NCI-H1105 (cell line): ENCODE data around the gene ATRN.

Source experiments
- DNase-seq: peaks from one replicate; lab custom pipeline; 2025; lab: John Stamatoyannopoulos, UW

Gene ATRN

DNA sequence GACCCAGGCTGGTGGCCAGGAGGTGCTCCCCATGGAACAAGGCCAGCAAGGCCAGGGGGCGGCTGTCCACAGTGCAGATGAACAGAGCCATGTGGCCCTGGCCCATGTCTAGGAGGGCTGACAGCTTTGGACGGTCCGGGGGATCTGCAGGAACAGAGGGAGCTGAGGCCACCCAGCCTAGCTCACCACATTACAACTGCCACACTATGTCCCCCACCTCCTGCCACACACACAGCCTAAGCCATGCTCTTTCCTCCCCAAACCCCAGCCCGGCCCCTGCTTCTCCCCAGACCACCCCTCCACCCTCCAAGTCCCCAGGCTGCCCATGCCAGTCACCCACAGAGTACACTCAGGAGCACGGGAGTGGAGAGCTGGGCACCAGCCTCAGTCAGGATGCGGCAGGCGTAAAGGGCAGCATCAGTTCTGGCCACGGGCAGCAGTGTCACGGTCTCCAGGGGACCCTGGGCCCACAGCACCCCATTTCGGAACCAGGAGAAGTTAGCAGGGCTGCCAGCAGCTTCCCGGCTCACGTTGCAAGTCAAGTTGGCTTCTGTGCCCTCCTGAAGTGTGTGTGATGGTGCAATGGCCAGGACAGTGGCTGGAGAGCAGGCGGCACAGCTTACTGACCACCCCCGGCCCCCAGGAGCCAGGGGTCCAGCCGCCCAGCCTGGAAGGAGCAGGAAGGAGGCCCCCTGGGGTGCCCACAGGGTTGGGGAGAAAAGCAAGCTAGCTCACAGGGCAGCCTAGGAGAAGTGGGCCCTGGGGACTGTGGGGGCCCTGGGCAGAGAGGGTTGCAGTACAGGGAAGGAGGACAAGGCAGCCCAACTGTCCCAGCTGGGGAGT lies 226.1 kb downstream of the ATRN start:
- no peak for DNase-seq

DNA sequence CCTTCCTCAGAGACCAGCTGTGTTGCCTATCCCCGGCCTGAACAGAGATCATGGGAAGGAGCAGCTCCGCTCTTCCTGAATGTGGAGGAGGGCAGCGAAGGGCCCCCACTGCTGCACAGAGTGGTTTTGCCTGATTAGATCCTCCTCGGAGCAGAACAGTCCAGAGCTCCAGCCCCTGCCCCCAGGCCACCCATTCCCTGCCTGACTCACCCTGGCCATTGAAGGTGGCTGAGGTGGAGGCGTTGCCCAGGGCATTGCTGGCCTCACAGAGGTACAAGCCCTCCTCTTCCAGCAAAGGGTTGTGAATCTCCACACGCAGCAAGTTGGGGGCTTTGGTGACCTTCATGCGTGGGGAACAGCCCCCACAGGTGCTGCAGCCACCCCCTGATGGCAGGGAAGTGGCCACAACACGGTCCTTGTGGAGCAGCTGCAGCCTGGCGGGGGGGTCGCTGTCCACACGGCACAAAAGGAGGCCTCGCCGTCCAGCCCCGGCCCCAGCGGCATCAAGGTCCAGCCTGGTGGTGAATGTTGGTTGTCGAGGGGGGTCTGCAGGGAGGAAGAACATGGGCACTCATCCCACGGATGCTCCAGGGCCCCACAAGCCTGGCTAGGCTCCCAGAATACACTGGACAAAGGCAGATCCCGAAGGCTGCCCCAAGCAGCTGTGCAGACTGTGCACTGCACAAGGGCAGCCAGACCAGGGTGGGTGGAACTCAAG lies 226.9 kb downstream of the ATRN start:
- no peak for DNase-seq

DNA sequence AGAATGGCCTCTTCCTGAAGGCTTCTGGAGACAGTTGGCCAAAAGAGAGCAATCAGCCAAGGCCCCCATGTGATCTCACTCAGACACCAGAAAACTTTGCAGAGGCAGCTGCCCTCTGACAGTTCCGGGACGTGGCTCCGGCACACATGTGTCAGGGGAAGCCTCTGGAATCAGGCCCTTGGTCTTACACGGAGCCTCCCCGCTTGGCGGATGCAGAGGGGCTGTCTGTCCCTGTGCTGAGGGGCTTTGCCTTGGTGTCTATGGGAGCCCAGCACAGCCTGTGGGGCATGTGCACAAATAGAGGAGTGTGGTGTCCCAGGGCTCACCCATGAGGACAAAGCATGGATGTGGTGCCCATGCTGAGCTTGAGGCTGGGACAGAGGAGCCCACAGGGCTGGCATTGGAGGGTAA lies 227.8 kb downstream of the ATRN start:
- DNase-seq, result no peak

DNA sequence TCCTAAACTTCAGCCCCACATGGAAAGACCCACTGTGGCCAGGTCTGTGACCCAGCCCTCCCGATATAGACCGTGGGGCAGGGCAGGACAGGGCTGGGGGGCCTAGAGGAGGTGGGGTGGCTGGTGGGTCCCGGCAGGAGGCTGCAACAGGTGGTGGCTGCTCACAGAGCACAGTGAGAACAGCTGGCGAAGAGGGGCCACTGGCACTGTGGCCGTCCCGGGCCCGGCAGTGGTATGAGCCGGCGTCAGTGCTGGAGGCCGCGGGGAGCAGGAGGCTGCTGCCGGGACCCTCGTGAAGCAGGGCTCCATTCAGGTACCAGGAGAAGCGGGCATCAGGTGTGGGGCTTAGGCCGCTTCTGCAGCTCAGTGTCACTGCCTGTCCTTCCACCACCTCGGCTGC lies 228.2 kb downstream of the ATRN start:
- DNase-seq, result no peak
